Suprapubic skin (tissue), 4 donors: ENCODE measurements around the gene CRYL1.

Experiments
- EP300 ChIP-seq: sonication (generic); formaldehyde crosslinking; IDR thresholded peaks from one replicate; pipeline ENCODE4 v1.6.1; 2017; ENCODE audit warnings: antibody characterized with exemption
- POLR2A ChIP-seq, 2 donors: fragments of 450-650 bp; IDR thresholded peaks; one replicate each; pipeline ENCODE4 v1.6.1; 2017; ENCODE audit warnings: antibody characterized with exemption in 2 of 2, mild to moderate bottlenecking in 2 of 2, moderate library complexity in 2 of 2
- POLR2AphosphoS5 ChIP-seq, 3 donors: sonication (generic); formaldehyde crosslinking; IDR thresholded peaks; one replicate each; pipeline ENCODE4 v1.6.1; 2017; ENCODE audit warnings: antibody characterized with exemption in 3 of 3
- TF ChIP-seq, protein P1 (sequence below), 2 donors: fragments of 200-600 bp in 1 of 2; fragments of 450-650 bp in 1 of 2; sonication (generic) in 1 of 2; IDR thresholded peaks; one replicate each; pipeline ENCODE4 v1.5.1; 2016 to 2019; ENCODE audit warnings: antibody characterized with exemption in 2 of 2, mild to moderate bottlenecking in 1 of 2, moderate library complexity in 1 of 2

- TF ChIP-seq POLR2A (IDR thresholded peaks at IDR 0.05) (no peak), POLR2AphosphoS5 (IDR thresholded peaks at IDR 0.05) (no peak), EP300 (no peak)
- TF ChIP-seq, protein P1, sequence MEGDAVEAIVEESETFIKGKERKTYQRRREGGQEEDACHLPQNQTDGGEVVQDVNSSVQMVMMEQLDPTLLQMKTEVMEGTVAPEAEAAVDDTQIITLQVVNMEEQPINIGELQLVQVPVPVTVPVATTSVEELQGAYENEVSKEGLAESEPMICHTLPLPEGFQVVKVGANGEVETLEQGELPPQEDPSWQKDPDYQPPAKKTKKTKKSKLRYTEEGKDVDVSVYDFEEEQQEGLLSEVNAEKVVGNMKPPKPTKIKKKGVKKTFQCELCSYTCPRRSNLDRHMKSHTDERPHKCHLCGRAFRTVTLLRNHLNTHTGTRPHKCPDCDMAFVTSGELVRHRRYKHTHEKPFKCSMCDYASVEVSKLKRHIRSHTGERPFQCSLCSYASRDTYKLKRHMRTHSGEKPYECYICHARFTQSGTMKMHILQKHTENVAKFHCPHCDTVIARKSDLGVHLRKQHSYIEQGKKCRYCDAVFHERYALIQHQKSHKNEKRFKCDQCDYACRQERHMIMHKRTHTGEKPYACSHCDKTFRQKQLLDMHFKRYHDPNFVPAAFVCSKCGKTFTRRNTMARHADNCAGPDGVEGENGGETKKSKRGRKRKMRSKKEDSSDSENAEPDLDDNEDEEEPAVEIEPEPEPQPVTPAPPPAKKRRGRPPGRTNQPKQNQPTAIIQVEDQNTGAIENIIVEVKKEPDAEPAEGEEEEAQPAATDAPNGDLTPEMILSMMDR (IDR thresholded peaks at IDR 0.05), result no peak
Observed at GRCh38 chr13:20567881-20568528, 42.3 kb upstream of the CRYL1 start.
